HG02885 (cell line): Measurements from ENCODE around the gene ALPK3.

Source experiments
- ATAC-seq: cut with Tn5 transposase; IDR thresholded peaks from one replicate; pipeline ENCODE4 v1.9.1; 2021; ENCODE audit warnings: mild to moderate bottlenecking; ENCODE audit not compliant: unreplicated experiment, poor library complexity

ALPK3 gene

DNA sequence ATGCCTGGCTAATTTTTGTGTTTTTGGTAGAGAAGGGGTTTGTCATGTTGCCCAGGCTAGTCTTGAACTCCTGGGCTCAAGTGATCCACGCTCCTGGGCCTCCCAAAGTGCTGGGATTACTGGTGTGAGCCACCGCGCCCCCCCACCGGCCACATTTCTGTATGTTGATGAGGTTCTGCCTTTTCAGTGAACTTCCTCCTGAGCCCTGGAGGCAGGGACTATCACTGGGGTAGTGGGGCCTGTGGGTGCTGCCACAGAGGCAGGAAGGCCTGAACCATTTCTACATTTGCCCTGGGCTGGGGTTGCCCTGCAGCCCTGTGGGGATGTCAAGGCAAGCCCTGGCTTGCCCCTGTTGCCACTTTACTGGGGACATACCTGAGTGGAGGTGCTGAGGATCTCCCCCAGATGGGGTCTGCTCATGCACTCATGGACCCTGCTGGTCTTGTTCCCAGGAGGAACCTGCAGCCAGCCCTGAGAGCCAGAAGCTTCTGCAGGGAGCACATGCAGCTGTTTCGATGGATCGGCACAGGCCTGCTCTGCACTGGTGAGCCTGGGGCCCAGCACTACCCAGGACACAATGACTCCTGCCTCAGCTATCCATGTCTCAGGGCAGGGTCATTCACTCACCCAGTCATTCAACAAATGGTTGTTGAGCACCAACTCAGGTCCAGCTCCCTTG, 73.0 kb downstream of the ALPK3 start:
- no peak for ATAC-seq

DNA sequence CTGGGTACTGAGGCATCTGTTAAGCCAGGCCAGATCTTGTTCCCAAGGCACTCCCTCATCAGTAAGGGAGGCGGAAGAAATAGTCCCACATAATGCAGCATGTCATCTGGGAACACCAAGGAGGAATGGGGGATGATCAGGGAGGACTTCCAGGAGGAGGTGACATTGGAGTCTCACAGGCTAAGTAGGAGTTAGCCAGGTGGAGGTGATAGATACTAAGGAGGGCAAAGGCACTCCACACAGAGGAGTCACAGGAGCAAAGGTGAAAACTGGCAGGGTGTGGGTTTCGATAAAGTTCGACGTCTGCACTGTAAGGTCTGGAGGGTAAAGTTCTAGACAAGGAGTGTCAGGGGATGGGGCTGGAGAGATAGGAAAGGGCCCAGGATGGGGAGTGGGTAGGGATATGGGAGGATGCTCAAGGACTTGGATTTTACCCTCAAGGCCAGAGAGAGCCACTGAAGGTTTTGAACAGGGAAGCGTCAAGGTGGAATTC, 73.6 kb downstream of the ALPK3 start:
- no peak for ATAC-seq

DNA sequence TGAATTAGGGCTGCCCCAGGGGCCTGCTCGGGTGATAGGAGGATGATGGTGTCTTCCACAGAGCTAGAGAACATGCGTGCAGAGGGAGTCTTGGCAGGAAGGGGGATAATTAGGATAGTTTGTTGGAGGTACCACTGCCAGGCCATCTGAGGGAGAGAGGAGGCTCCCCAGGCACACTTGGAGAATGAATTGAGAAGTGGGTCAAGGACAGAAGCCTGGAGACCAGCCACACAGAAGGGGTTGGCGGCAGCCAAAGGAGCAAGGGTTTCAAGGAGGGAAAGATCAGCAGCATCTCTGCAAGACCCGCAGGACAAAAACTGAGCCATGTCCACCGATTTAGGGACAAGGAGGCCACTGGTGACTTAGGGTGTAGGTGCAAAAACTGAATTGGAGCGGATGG, 74.2 kb downstream of the ALPK3 start:
- ATAC-seq, result no peak

GRCh38 chr15:84892786-84893307, 75.7 kb downstream of the ALPK3 start:
- ATAC-seq, result no peak

DNA sequence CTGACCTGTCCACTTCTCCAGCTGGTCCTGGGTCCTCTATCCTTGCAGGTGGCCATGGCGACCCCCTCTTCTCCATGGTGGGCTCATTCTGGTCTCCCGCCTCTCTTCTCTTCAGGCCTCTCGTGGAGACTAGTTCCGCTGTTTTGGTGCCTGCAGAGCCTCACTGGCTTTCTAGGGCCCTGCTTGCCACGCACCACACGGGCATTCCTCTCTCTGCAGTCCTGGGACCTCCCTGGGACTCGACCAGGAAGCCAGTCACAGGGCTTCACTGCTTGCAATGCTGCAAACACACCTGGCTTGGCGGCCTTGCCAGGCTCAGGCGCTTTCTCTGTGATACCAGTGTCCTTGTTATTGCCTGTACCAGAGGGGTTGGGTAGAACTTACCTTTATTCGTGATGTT, 76.5 kb downstream of the ALPK3 start:
- ATAC-seq, result no peak

- ATAC-seq, result no peak
Observed at GRCh38 chr15:84894736-84895425, 77.7 kb downstream of the ALPK3 start.

DNA sequence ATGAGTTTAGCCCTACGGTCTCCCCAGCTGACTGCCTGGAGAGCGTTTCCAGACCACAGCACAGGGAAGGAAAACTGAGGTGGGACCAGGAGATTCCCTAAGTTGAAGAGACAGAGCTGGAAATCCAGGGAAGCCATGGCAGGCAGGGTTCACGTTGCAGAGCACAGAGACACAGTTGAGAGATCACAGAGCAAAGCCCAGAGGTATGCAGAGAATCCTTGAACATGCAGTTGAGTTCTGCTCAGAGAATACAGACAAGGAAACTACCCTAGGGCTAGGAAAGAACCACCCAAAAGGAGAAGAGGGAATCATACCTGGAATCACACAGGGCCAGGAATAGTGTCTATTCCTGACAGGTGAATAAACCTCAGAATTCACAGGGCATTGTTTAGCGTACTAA, 81.6 kb downstream of the ALPK3 start:
- no peak for ATAC-seq

DNA sequence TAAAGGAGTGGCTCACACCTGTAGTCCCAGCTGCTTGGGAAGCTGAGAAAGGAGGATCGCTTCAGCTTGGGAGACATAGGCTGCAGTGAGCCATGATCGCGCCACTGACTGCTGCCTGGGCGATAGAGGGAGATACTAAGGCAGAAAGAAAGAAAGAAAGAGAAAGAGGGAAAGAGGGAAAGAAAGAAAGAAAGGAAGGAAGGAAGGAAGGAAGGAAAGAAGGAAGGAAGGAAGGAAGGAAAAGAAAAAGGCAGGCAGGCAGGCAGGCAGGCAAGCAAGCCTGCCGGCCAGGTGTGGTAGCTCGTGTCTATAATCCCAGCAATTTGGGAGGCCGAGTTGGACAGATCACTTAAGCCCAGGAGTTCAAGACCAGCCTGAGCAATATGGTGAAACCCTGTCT, 82.6 kb downstream of the ALPK3 start:
- no peak for ATAC-seq

DNA sequence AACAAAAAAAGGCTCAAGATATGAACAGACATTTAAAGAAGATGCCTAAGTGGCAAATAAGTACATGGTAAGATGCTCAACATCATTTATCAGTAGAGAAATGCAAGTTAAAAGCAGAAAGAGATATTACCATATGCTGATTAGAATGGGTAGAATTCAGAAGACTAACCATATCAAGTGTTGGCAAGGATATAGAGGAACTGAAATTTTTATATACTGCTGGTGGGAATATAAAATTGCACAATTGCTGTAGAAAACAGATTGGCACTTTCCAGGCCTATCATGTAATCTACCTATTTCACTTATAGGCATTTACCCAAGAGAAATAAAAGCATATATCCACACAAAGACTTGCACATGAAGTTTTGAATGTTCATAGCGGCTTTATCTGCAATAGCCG, 84.4 kb downstream of the ALPK3 start:
- no peak for ATAC-seq

- ATAC-seq, result no peak
Observed at GRCh38 chr15:84903751-84904150, 86.6 kb downstream of the ALPK3 start.

DNA sequence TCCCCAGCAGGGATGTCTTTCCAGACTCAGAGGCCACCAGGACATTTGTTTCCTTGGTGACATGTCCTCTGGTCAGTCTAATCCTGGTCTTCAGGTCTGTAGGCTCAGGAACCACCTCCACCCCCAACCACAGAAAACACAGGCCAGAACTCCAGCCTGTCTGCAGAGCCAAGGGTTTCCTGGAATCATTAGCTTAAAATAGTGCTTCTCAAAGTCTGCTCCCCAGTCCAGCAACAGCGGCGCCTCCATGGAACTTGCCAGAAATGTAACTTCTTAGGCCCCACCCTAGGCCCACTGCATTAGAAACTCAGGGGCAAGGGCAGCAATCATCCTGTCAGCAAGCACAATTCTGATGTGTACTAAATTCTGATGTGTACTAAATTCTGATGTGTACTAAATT, 87.3 kb downstream of the ALPK3 start:
- ATAC-seq, result no peak

DNA sequence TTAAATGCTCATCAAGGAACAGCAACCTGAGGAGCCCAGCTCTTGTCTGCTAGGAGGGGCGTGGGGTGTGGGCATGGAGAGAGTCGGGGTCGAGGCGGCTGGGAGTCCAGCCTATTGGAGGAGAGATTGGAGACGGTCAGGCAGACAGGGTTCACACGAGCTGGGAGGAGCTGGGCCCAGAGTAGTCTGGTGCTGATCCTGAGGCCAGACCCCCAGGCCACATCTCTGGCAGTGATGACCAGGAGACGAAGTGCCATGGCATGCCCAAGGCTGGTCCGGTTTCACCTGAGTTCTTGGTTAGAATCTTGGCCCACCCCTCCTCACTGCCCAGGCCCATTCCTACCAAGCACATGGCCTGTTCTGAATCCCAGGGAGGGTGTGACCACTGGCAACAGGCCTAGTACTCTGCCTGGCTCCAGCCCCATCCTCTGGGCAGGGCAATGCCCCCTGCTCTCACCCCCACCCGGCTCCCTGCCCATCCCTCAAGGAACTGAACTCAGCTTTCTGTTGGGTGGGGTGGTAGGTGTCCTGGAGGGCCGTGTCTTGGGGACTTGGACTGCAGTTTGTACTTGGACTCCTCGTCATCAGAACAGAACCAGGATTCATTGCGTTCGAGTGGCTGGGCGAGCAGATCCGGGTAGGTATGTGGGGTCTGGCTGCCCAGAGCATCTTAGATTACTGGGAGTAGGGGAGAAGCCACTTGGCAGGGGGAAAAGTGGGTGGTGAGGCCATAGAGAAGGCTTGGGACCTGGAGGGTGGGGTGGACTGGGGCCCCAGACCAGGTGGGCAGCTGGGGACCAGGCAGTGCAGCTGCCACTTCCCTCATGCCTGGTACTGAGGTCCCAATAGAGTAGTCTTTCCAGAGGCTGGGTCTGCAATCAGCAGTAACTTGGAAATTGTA, 88.1 kb downstream of the ALPK3 start:
- ATAC-seq, result no peak

- no peak for ATAC-seq
Observed at GRCh38 chr15:84907731-84908130, 90.6 kb downstream of the ALPK3 start.

DNA sequence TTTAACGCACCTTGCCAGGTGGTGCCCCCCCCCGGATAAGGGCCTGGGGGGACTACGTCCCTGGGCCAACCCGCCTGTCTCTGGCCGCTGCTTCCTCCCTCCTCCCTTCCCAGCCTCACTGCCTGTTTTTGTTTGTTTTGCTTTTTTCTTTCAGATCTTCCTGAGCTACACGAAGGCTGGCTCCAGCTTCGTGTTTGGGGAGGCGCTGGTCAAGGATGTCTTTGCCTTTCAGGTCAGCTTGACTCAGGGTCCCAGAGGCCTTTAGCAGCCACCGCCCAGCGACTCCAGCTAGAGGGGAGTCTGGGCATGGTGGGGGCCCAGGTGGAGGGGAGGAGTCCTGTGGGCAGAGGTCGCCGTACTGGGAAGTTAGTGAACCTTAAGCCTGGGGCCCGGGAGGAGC, 91.4 kb downstream of the ALPK3 start:
- ATAC-seq, result no peak

- ATAC-seq, result no peak
Observed at GRCh38 chr15:84909029-84909428, 91.9 kb downstream of the ALPK3 start.

DNA sequence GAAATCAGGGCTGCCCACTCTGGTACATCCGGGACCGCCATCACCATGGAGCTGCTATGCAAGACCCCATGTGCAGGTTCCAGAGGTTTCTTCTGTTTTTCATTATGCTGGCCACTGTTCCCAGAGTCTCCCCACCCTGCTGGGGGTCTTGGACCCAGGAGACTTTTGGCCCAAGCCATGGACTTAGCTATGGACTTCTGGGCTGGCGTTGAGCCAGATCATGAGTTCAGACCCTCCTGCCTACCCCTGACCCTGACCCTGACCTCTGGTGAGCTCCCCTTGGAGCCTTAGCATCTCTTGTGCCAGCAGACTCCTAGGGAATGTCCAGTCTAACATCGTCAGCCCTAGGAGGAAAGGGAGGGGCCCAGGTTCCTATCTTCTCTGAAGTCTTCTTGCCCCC, 92.6 kb downstream of the ALPK3 start:
- ATAC-seq, result no peak

GRCh38 chr15:84910928-84911623, 93.9 kb downstream of the ALPK3 start:
- ATAC-seq, result no peak

DNA sequence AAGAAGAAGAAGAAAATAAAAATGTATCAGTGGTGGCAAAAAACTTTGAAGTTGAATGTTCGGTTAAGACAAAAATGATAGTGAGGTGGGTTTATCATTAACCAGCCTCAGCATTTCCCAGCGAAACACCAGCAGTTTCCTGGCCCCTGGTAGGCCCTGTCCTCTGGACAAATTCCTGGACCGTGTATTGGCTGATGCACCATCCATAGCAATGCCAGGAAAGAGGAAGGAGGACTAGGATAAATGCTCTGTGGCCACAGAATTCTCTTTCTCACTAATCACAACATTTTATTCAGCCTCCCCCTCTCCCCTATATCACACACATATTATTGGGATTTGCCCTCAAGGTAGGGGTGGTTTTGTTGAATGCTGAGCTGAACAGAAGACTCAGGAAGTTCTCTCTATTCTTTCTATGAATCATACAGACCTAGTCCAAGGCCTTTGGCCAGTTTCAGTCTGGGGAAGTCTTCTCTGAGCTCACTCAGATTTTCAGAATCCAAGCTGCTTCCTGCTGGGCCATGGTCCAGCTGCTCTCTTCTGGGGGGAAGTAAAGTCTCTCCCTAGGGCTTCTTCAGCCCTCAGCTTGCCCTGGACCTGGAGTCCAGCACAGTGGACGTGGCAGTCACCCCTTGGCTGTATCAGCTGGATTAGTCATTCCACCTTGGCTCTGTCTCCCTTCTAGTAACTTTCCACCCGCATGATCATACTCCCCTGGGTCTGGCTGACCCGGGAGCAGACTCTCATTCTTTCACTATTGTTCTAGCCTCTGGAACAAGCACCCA, 94.9 kb downstream of the ALPK3 start:
- no peak for ATAC-seq

DNA sequence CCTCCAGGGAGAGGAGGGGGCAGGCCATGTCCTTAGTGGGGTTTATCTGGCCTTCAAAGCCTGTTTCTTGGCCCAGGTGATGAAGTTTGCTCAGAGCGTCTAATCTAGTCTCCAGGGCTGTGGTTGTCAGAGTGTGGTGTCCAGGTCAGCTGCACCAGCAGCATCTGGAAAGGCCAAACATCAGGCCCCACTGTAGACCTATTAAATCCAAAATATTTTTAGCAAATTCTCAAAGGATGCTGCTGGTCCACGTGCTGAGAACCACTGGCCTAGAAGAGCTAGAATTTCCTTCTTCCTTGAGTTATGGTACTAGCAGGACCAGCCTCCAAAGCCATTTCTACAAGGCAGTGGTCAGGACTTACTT, 96.2 kb downstream of the ALPK3 start:
- ATAC-seq, result no peak

- no peak for ATAC-seq
Observed at GRCh38 chr15:84914351-84914750, 97.2 kb downstream of the ALPK3 start.
